Endodermal cell (in vitro differentiated cells): Measurements from ENCODE around the gene MYLIP. TPM values are rescaled to one million over a fixed set of nuclear protein-coding genes. Genes with fewer than 3 reads are reported as not detected.

Experiments used
- DNase-seq: peaks from one replicate; pipeline ENCODE4 v3.0.0-alpha.2; 2017
- H3K27ac ChIP-seq: 2 replicates; pipeline ENCODE4 v1.5.1; 2013; ENCODE audit warnings: mild to moderate bottlenecking, low read depth, low read length, moderate library complexity
- H3K27me3 ChIP-seq: 2 replicates; pipeline ENCODE4 v1.6.1; 2013; ENCODE audit warnings: mild to moderate bottlenecking, low read length, moderate library complexity; ENCODE audit not compliant: insufficient read depth, control insufficient read depth, poor library complexity, severe bottlenecking
- H3K36me3 ChIP-seq: 2 replicates; pipeline ENCODE4 v1.7.0; 2013; ENCODE audit warnings: mild to moderate bottlenecking, low read length, moderate library complexity; ENCODE audit not compliant: control insufficient read depth, insufficient read depth
- H3K4me1 ChIP-seq: one replicate; pipeline ENCODE4 v1.7.0; 2013; ENCODE audit warnings: low read length; ENCODE audit not compliant: control insufficient read depth, insufficient read depth
- H3K4me3 ChIP-seq: 2 replicates; pipeline ENCODE4 v1.5.1; 2013; ENCODE audit warnings: mild to moderate bottlenecking, low read length, moderate library complexity
- H3K9ac ChIP-seq: 2 replicates; pipeline ENCODE4 v1.6.1; 2013; ENCODE audit warnings: mild to moderate bottlenecking, low read length, moderate library complexity; ENCODE audit not compliant: poor library complexity, severe bottlenecking; ENCODE audit errors: extremely low read depth
- H3K9me3 ChIP-seq: 2 replicates; pipeline ENCODE4 v1.6.1; 2013; ENCODE audit warnings: mild to moderate bottlenecking, low read length, moderate library complexity; ENCODE audit not compliant: control insufficient read depth
- H3K27ac Mint-ChIP-seq: 2 replicates; pipeline ENCODE4 v1.8.0; 2020; ENCODE audit warnings: mixed read lengths
- H3K27me3 Mint-ChIP-seq: 2 replicates; pipeline ENCODE4 v1.8.0; 2021; ENCODE audit warnings: mild to moderate bottlenecking, mixed read lengths; ENCODE audit not compliant: insufficient read depth
- H3K36me3 Mint-ChIP-seq: 2 replicates; pipeline ENCODE4 v1.8.0; 2020; ENCODE audit warnings: low read depth, mixed read lengths
- H3K4me1 Mint-ChIP-seq: 2 replicates; pipeline ENCODE4 v1.8.0; 2020; ENCODE audit warnings: mixed read lengths
- H3K4me3 Mint-ChIP-seq: 2 replicates; pipeline ENCODE4 v1.8.0; 2020; ENCODE audit warnings: mild to moderate bottlenecking, moderate library complexity, mixed read lengths
- H3K9me3 Mint-ChIP-seq: 2 replicates; pipeline ENCODE4 v1.8.0; 2020; ENCODE audit warnings: mild to moderate bottlenecking, mixed read lengths
- CTCF ChIP-seq: fragments of 200-600 bp; sonication (generic); conservative IDR thresholded peaks from 2 replicates; pipeline ENCODE4 v1.5.0; 2021; ENCODE audit warnings: antibody characterized with exemption, mild to moderate bottlenecking
- WGBS, 2 experiments: methylation state at CpG; one replicate each; pipeline versions ENCODE4 v1.1.5 to v1.1.7; 2013; ENCODE audit warnings: missing lambda C conversion rate in 2 of 2, mixed read lengths in 1 of 2; ENCODE audit not compliant: insufficient coverage in 1 of 2, insufficient read length in 1 of 2; 5-methylcytosine and 5-hydroxymethylcytosine counted together
- total RNA-seq, 2 donors: library from RNA; stranded (reverse); fragmentation: NEBNext Ultra II Directional in 1 of 2; extraction: Animal tissue kit (Norgen Biotek cat#: 25700) in 1 of 2; gene quantifications; 2 replicates in 1 of 2; 3 replicates in 1 of 2; pipeline ENCODE4 v1.2.1, GENCODE V29; 2021

Gene MYLIP
- total RNA-seq, 2 donors from 2014 or later, result 25.8 to 30.2 TPM

GRCh38 chr6:16090452-16090851 is 38.4 kb upstream of the MYLIP start:
- H3K27ac Mint-ChIP-seq, result no peak overlapping the region
- H3K9me3 ChIP-seq, result no peaks in the 10 kb centered on the region
- no peak for TF ChIP-seq CTCF
- H3K9ac ChIP-seq, result no peak overlapping the region
- no peaks in the 10 kb centered on the region for H3K36me3 ChIP-seq
- no peaks in the 10 kb centered on the region for H3K9me3 Mint-ChIP-seq
- WGBS, 2 experiments, result 89 to 100% methylated on average over 1 of the region's 1 CpG
- H3K36me3 Mint-ChIP-seq, result no peaks in the 10 kb centered on the region
- no peaks in the 10 kb centered on the region for H3K27me3 ChIP-seq
- H3K4me3 ChIP-seq, result no peak overlapping the region
- H3K4me1 Mint-ChIP-seq, result no peaks in the 10 kb centered on the region
- H3K27ac ChIP-seq, result no peak overlapping the region
- H3K4me3 Mint-ChIP-seq, result no peak overlapping the region
- H3K4me1 ChIP-seq, result no peaks in the 10 kb centered on the region
- DNase-seq, result no peak
- peaks cover 2% of the 10 kb centered on the region for H3K27me3 Mint-ChIP-seq

GRCh38 chr6:16090920-16091319 is 38.0 kb upstream of the MYLIP start:
- no peaks in the 10 kb centered on the region for H3K27me3 Mint-ChIP-seq
- Histone ChIP-seq H3K4me3 (no peak overlapping the region), H3K27ac (no peak overlapping the region), H3K27me3 (no peaks in the 10 kb centered on the region), H3K36me3 (no peaks in the 10 kb centered on the region), H3K9me3 (no peaks in the 10 kb centered on the region), H3K4me1 (no peaks in the 10 kb centered on the region), H3K9ac (no peak overlapping the region)
- no peaks in the 10 kb centered on the region for H3K36me3 Mint-ChIP-seq
- H3K9me3 Mint-ChIP-seq, result no peaks in the 10 kb centered on the region
- H3K27ac Mint-ChIP-seq, result no peak overlapping the region
- WGBS, 2 experiments, result 91% methylated on average over 1 of the region's 1 CpG; no CpG with 5 or more reads in 1 of the 2 experiments
- H3K4me3 Mint-ChIP-seq, result no peak overlapping the region
- no peak for TF ChIP-seq CTCF
- DNase-seq, result no peak
- no peaks in the 10 kb centered on the region for H3K4me1 Mint-ChIP-seq

- Histone ChIP-seq H3K9ac (no peak overlapping the region), H3K36me3 (no peaks in the 10 kb centered on the region), H3K27ac (no peak overlapping the region), H3K4me3 (no peak overlapping the region), H3K4me1 (no peaks in the 10 kb centered on the region), H3K27me3 (no peaks in the 10 kb centered on the region), H3K9me3 (no peaks in the 10 kb centered on the region)
- no peaks in the 10 kb centered on the region for H3K9me3 Mint-ChIP-seq
- no peak for DNase-seq
- H3K27me3 Mint-ChIP-seq, result no peaks in the 10 kb centered on the region
- H3K27ac Mint-ChIP-seq, result no peak overlapping the region
- H3K36me3 Mint-ChIP-seq, result no peaks in the 10 kb centered on the region
- no peaks in the 10 kb centered on the region for H3K4me1 Mint-ChIP-seq
- 95 to 96% methylated on average over 3 to 4 of the region's 4 CpGs for WGBS, 2 experiments
- H3K4me3 Mint-ChIP-seq, result no peak overlapping the region
- no peak for TF ChIP-seq CTCF
These were observed 36.7 kb upstream of the MYLIP start for GRCh38 chr6:16092140-16092539.
